ENCODE data around the gene RAPGEF5. TPM values are rescaled to one million over a fixed set of nuclear protein-coding genes. Genes with fewer than 3 reads are reported as not detected.

The RAPGEF5 gene
- total and polyA plus RNA-seq, 2 donors (not counting 3 experiments of a cell fraction or from before 2014, with no cell fraction given): 10.0 to 43.2 TPM

GRCh38 chr7:22372863-22373262, 15.9 kb upstream of the RAPGEF5 start:
- Histone ChIP-seq H3K36me3 (ENCODE audit: control insufficient read depth in 2 of 2, extremely low read depth in 1 of 2, insufficient read depth in 2 of 2, low read length in 2 of 2) (no peaks in the 10 kb centered on the region), H3K4me3 (replicated peaks in 1 of 3; ENCODE audit: insufficient read depth in 1 of 3, low read depth in 1 of 3, low read length in 3 of 3) (no peak overlapping the region), H3K9me3 (replicated peaks; ENCODE audit: control insufficient read depth, insufficient read depth, low read length) (no peaks in the 10 kb centered on the region), H3K9ac (replicated peaks; ENCODE audit: extremely low read depth, insufficient read depth, low read length) (no peak overlapping the region), H4K20me1 (replicated peaks; ENCODE audit: control insufficient read depth, extremely low read depth, insufficient read depth, low read length) (no peaks in the 10 kb centered on the region), H3K9me1 (replicated peaks; ENCODE audit: control insufficient read depth, extremely low read depth, insufficient read depth, low read length) (no peaks in the 10 kb centered on the region), H2AFZ (ENCODE audit: low read depth, low read length) (no peak overlapping the region), H3K27ac (ENCODE audit: insufficient read depth, low read depth, low read length) (no peak overlapping the region), H3K4me2 (ENCODE audit: insufficient read depth, low read length) (no peak overlapping the region), H3K27me3 (ENCODE audit: control insufficient read depth in 2 of 2, insufficient read depth in 2 of 2, low read length in 2 of 2) (no peaks in the 10 kb centered on the region), H3K4me1 (ENCODE audit: control insufficient read depth, extremely low read depth, insufficient read depth, low read length) (no peaks in the 10 kb centered on the region), H3K79me2 (ENCODE audit: control insufficient read depth, insufficient read depth, low read length) (no peaks in the 10 kb centered on the region)
- intact Hi-C loops (cut with micrococcal nuclease) (no loop called here), dilution Hi-C loops (cut with MboI; ENCODE audit: extremely low pct_ligation_motif_present, low sequenced_read_pairs) (no loop called here)
- TF ChIP-seq, protein P1, sequence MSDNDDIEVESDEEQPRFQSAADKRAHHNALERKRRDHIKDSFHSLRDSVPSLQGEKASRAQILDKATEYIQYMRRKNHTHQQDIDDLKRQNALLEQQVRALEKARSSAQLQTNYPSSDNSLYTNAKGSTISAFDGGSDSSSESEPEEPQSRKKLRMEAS (IDR thresholded peaks at IDR 0.05; ENCODE audit: insufficient read depth, insufficient read length): no peak
- TF ChIP-seq POLR2A (IDR thresholded peaks at IDR 0.05; ENCODE audit: low read depth, low read length): no peak
- no peak for TF ChIP-seq FOS (IDR thresholded peaks at IDR 0.05; ENCODE audit: borderline replicate concordance, insufficient read depth, low read length)
- no peak for TF ChIP-seq POLR2AphosphoS5 (IDR thresholded peaks at IDR 0.05; ENCODE audit: insufficient read depth, low read depth, low read length)
- no peak for TF ChIP-seq JUN (IDR thresholded peaks at IDR 0.05; ENCODE audit: borderline replicate concordance, insufficient read depth, insufficient read length, low read depth)
- TF ChIP-seq, protein P2, sequence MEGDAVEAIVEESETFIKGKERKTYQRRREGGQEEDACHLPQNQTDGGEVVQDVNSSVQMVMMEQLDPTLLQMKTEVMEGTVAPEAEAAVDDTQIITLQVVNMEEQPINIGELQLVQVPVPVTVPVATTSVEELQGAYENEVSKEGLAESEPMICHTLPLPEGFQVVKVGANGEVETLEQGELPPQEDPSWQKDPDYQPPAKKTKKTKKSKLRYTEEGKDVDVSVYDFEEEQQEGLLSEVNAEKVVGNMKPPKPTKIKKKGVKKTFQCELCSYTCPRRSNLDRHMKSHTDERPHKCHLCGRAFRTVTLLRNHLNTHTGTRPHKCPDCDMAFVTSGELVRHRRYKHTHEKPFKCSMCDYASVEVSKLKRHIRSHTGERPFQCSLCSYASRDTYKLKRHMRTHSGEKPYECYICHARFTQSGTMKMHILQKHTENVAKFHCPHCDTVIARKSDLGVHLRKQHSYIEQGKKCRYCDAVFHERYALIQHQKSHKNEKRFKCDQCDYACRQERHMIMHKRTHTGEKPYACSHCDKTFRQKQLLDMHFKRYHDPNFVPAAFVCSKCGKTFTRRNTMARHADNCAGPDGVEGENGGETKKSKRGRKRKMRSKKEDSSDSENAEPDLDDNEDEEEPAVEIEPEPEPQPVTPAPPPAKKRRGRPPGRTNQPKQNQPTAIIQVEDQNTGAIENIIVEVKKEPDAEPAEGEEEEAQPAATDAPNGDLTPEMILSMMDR (IDR thresholded peaks at IDR 0.05; ENCODE audit: extremely low read depth in 1 of 2, insufficient read depth in 1 of 2, low read depth in 1 of 2, low read length in 2 of 2): no peak
- no peak for TF ChIP-seq GATA2 (IDR thresholded peaks at IDR 0.05; ENCODE audit: insufficient read depth, insufficient read length, low read depth, low read length)
- CTCF ChIA-PET: interaction anchor here (0.9 to 2.0 kb wide), 2 partner anchors 8 to 10 kb away, joined by 3 to 6 read pairs; no protein-coding TSS in a partner anchor
- FAIRE-seq (no peak), DNase-seq (ENCODE audit: low read depth, low spot score) (no peak)
- no TSS peak for BruUV-seq (replicated peaks)
- POLR2A ChIA-PET: no interaction called here

Measured in endothelial cell of umbilical vein (primary cell).